HepG2 (cell line): ENCODE data around the gene FEV. TPM values are rescaled to one million over a fixed set of nuclear protein-coding genes. Genes with fewer than 3 reads are reported as not detected.

Source experiments
- ATAC-seq: fragments of 200-7000 bp; cut with Tn5 transposase; 3 replicates; pipeline ENCODE4 v1.9.1; 2020; ENCODE audit warnings: mild to moderate bottlenecking, moderate library complexity
- BruUV-seq: library from RNA; stranded (reverse); fragments of 400-500 nt; replicated peaks from 2 replicates; lab custom pipeline; 2021; lab: Mats Ljungman, UMichigan
- CTCF ChIA-PET: fragments of 300-600 bp; formaldehyde crosslinking; extraction: SDS; loops from one replicate; lab custom pipeline; 2021; ENCODE audit warnings: low total read pairs, inconsistent platforms, low intra/inter-chr PET ratio; lab: Yijun Ruan, JAX
- POLR2A ChIA-PET: fragments of 350-600 bp; sonication (Branson Sonifier 250); formaldehyde crosslinking; loops from one replicate; lab custom pipeline; 2020; ENCODE audit warnings: antibody characterized with exemption, inconsistent platforms; lab: Yijun Ruan, JAX
- DNase-seq: peaks from one replicate; pipeline ENCODE4 v3.0.0-alpha.2; 2015; ENCODE audit warnings: low spot score
- FAIRE-seq: peaks from 3 replicates; lab custom pipeline; 2011; peaks lifted over from hg19 to GRCh38; lab: Jason Lieb, UNC
- H2AFZ ChIP-seq: one replicate; pipeline ENCODE4 v1.6.1; 2011; ENCODE audit warnings: low read length, inconsistent platforms
- H3K27ac ChIP-seq: fragments of 300-600 bp; 3 replicates; pipeline ENCODE4 v1.8.0; 2011; ENCODE audit warnings: mixed run types, mild to moderate bottlenecking, mixed read lengths, low read length, inconsistent platforms; ENCODE audit not compliant: insufficient read depth; ENCODE audit errors: extremely low read length
- H3K27me3 ChIP-seq, 2 experiments: fragments of 200-600 bp in 1 of 2; 2 replicates in 1 of 2; 3 replicates in 1 of 2; pipeline versions ENCODE4 v1.6.0 to v1.8.0; 2011; ENCODE audit warnings: low read length in 2 of 2, mild to moderate bottlenecking in 2 of 2, moderate library complexity in 2 of 2, inconsistent platforms in 1 of 2; ENCODE audit not compliant: insufficient read depth in 2 of 2, control insufficient read depth in 1 of 2
- H3K36me3 ChIP-seq, 2 experiments: fragments of 200-600 bp in 1 of 2; replicated peaks in 1 of 2; 2 replicates in 1 of 2; 3 replicates in 1 of 2; pipeline versions ENCODE4 v1.5.1 to v1.8.0; 2011; ENCODE audit warnings: low read length in 2 of 2, inconsistent platforms in 1 of 2; ENCODE audit not compliant: insufficient read depth in 2 of 2, control insufficient read depth in 1 of 2
- H3K4me1 ChIP-seq: 2 replicates; pipeline ENCODE4 v1.5.1; 2012; ENCODE audit warnings: low read length, inconsistent platforms; ENCODE audit not compliant: insufficient read depth
- H3K4me2 ChIP-seq: 2 replicates; pipeline ENCODE4 v1.6.0; 2011; ENCODE audit warnings: low read depth, low read length, inconsistent platforms
- H3K4me3 ChIP-seq, 3 experiments: fragments of 200-600 bp in 1 of 3; sonication (generic), shearing (Covaris generic) in 1 of 3; replicated peaks in 1 of 3; 2 replicates each; pipeline ENCODE4 v1.5.1; 2011 to 2016; ENCODE audit warnings: low read length in 3 of 3, inconsistent platforms in 2 of 3, low read depth in 2 of 3, mild to moderate bottlenecking in 2 of 3, control low read depth in 1 of 3, mixed read lengths in 1 of 3; ENCODE audit not compliant: insufficient read depth in 1 of 3
- H3K79me2 ChIP-seq: one replicate; pipeline ENCODE4 v1.6.1; 2011; ENCODE audit warnings: low read length, inconsistent platforms; ENCODE audit not compliant: insufficient read depth
- H3K9ac ChIP-seq: 2 replicates; pipeline ENCODE4 v1.6.0; 2011; ENCODE audit warnings: mild to moderate bottlenecking, low read depth, low read length, inconsistent platforms; ENCODE audit not compliant: insufficient read depth
- H3K9me3 ChIP-seq: 2 replicates; pipeline ENCODE4 v1.5.1; 2012; ENCODE audit warnings: mild to moderate bottlenecking, low read length
- H4K20me1 ChIP-seq: 2 replicates; pipeline ENCODE4 v1.6.0; 2011; ENCODE audit warnings: inconsistent platforms, mild to moderate bottlenecking, low read length, moderate library complexity; ENCODE audit not compliant: insufficient read depth
- HNRNPK ChIP-seq: fragments of 200-400 bp; formaldehyde crosslinking; IDR thresholded peaks from 2 replicates; pipeline ENCODE4 v1.6.1; 2018; ENCODE audit warnings: low read length, low read depth, moderate library complexity, mild to moderate bottlenecking; ENCODE audit not compliant: poor library complexity, severe bottlenecking
- HOXD1 ChIP-seq: sonication (generic); formaldehyde crosslinking; IDR thresholded peaks from 2 replicates; pipeline ENCODE4 v1.5.0; 2020; ENCODE audit warnings: missing genetic modification reagents
- KAT2B ChIP-seq: fragments of 150-350 bp; IDR thresholded peaks from 2 replicates; pipeline ENCODE4 v1.6.1; 2014; ENCODE audit warnings: low read depth, low read length, borderline replicate concordance
- KLF6 ChIP-seq: IDR thresholded peaks from 2 replicates; pipeline ENCODE4 v1.8.0; 2016; ENCODE audit warnings: missing biosample characterization, missing genetic modification reagents
- SAP130 ChIP-seq: IDR thresholded peaks from 2 replicates; pipeline ENCODE4 v1.6.1; 2016; ENCODE audit warnings: low read depth
- TBP ChIP-seq: sonication (generic); formaldehyde crosslinking; IDR thresholded peaks from 2 replicates; pipeline ENCODE4 v1.5.0; 2020; ENCODE audit warnings: missing genetic modification reagents
- ZNF136 ChIP-seq: sonication (generic); formaldehyde crosslinking; IDR thresholded peaks from 2 replicates; pipeline ENCODE4 v1.8.1; 2022; ENCODE audit warnings: low read depth, mild to moderate bottlenecking, moderate library complexity, missing genetic modification reagents
- ZNF205 ChIP-seq: IDR thresholded peaks from 2 replicates; pipeline ENCODE4 v1.6.1; 2018; ENCODE audit warnings: missing biosample characterization, missing genetic modification reagents
- ZNF318 ChIP-seq: sonication (generic); formaldehyde crosslinking; IDR thresholded peaks from 2 replicates; pipeline ENCODE4 v1.4.0; 2020; ENCODE audit warnings: mild to moderate bottlenecking, missing genetic modification reagents
- ZNF878 ChIP-seq: sonication (generic); formaldehyde crosslinking; IDR thresholded peaks from 2 replicates; pipeline ENCODE4 v1.8.1; 2023; ENCODE audit warnings: mild to moderate bottlenecking, missing genetic modification reagents, moderate library complexity
- ZSCAN29 ChIP-seq: sonication (generic); formaldehyde crosslinking; conservative IDR thresholded peaks from 2 replicates; pipeline ENCODE4 v1.4.0; 2020; ENCODE audit warnings: mild to moderate bottlenecking, missing genetic modification reagents
- ZSCAN30 ChIP-seq: sonication (generic); formaldehyde crosslinking; IDR thresholded peaks from 2 replicates; pipeline ENCODE4 v1.5.0; 2020; ENCODE audit warnings: mild to moderate bottlenecking, missing genetic modification reagents
- WGBS: methylation state at CpG from one replicate; pipeline ENCODE4 v1.1.6; 2017; ENCODE audit warnings: low lambda C conversion rate; 5-methylcytosine and 5-hydroxymethylcytosine counted together
- in situ Hi-C: cut with HindIII; loops from 2 replicates; pipeline ENCODE4 v1.10.0; 2017; ENCODE audit warnings: low pct_unique_long_range_greater_than_20kb; ENCODE audit not compliant: extremely low pct_ligation_motif_present
- intact Hi-C: fragments of 100-400 bp; cut with micrococcal nuclease; formaldehyde crosslinking; loops from one replicate; pipeline ENCODE4 v1.10.0; 2022; ENCODE audit not compliant: unreplicated experiment
- polyA plus RNA-seq, 8 experiments: library from polyadenylated mRNA; depleted of rRNA in 3 of 8; stranded (reverse) in 7 of 8; unstranded in 1 of 8; fragments of >200 nt; fragmentation: Illumina TruSeq in 4 of 8; extraction: Trizol in 4 of 8; gene quantifications; 2 replicates each; pipeline versions ENCODE4 v1.2.1 to v1.2.3, GENCODE V29; 2011 to 2016; ENCODE audit warnings: low read depth in 4 of 8, missing spikeins in 1 of 8, mixed read lengths in 1 of 8; ENCODE audit not compliant: insufficient read depth in 1 of 8
- total RNA-seq, 5 experiments: library from RNA; depleted of rRNA; stranded (reverse); fragments of >200 nt; fragmentation: Illumina TruSeq; extraction: Trizol; gene quantifications; 2 replicates each; pipeline ENCODE4 v1.2.3, GENCODE V29; 2016; ENCODE audit warnings: low read depth in 1 of 5

The FEV gene
- total and polyA plus RNA-seq, 2 of the 13 experiments (the other 11 are each of a cell fraction or from before 2014, with no cell fraction given): not detected

DNA sequence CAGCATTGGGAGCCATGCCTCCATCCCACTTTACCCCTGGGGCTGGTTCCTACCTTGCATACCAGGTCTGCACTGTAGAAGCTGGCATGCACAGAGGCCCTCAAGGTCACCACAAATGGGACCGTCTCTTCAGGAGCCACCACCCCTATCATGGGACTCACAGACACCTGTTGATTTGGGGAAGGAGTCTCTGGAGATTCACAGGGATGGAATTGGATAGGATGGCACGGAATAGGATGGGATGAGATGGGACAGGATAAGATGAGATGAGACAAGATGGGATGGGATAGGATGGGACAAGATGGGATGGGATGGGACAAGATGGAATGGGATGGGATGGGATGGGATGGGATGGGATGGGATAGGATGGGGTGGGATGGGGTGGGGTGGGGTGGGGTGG is 24.3 kb upstream of the FEV start:
- no TSS peak for BruUV-seq
- no peak for FAIRE-seq
- CTCF ChIA-PET: interaction anchor here (2.9 kb wide), 1 partner anchor 146 kb away, joined by 13 read pairs; no protein-coding TSS in a partner anchor
- Histone ChIP-seq H3K36me3 (no peaks in the 10 kb centered on the region), H3K27me3 (peaks cover 11 to 48% of the 10 kb centered on the region in 2 experiments), H3K9ac (no peak overlapping the region), H3K4me2 (no peak overlapping the region), H3K9me3 (no peaks in the 10 kb centered on the region), H3K27ac (no peak overlapping the region)
- TF ChIP-seq ZSCAN29 (CRISPR knock-in tag) (no peak), KLF6 (no peak), SAP130 (CRISPR knock-in tag) (no peak), HNRNPK (peak; percentile 56), ZNF878 (CRISPR knock-in tag) (no peak)
- TF ChIP-seq, all 625 proteins: peak for 1
- POLR2A ChIA-PET: no interaction called here
- Histone ChIP-seq H3K79me2 (no peaks in the 10 kb centered on the region), H3K4me1 (peaks cover 7% of the 10 kb centered on the region; the same call in 1 of the 2 replicates), H4K20me1 (peaks cover 2% of the 10 kb centered on the region; the same call in 1 of the 2 replicates), H2AFZ (no peak overlapping the region), H3K4me3 (no peak overlapping the region)
- WGBS: 16% methylated on average over 2 of the region's 2 CpGs
- intact Hi-C loops: no loop called here
- DNase-seq: no peak
- in situ Hi-C loops: no loop called here
- ATAC-seq: no peak

- Histone ChIP-seq H3K4me1 (peaks cover 31% of the 10 kb centered on the region), H3K27me3 (peaks cover 34 to 79% of the 10 kb centered on the region in 2 experiments), H3K4me3 (no peak overlapping the region), H3K9ac (no peak overlapping the region), H3K79me2 (no peaks in the 10 kb centered on the region), H3K36me3 (no peaks in the 10 kb centered on the region), H4K20me1 (peaks cover 36% of the 10 kb centered on the region; the same call in 1 of the 2 replicates), H3K9me3 (no peaks in the 10 kb centered on the region), H3K27ac (no peak overlapping the region), H3K4me2 (no peak overlapping the region), H2AFZ (no peak overlapping the region)
- WGBS: 65% methylated on average over 3 of the region's 3 CpGs
- in situ Hi-C loops: no loop called here
- CTCF ChIA-PET: no interaction called here
- no TSS peak for BruUV-seq
- no peak for DNase-seq
- no peak for FAIRE-seq
- POLR2A ChIA-PET: no interaction called here
- ATAC-seq: no peak
- intact Hi-C loops: loop anchor here (2.0 kb wide), 1 partner anchor 25 kb away; no protein-coding TSS in a partner anchor
- TF ChIP-seq TBP (CRISPR knock-in tag) (no peak), HOXD1 (CRISPR knock-in tag) (no peak), ZNF318 (CRISPR knock-in tag) (no peak), ZNF136 (CRISPR knock-in tag) (no peak), ZSCAN30 (CRISPR knock-in tag) (no peak), KAT2B (no peak), ZNF205 (CRISPR knock-in tag) (no peak)
Observed at GRCh38 chr2:219003979-219004378, 19.0 kb upstream of the FEV start.
